Measurements from ENCODE around the gene FZD1.

The FZD1 gene

DNA sequence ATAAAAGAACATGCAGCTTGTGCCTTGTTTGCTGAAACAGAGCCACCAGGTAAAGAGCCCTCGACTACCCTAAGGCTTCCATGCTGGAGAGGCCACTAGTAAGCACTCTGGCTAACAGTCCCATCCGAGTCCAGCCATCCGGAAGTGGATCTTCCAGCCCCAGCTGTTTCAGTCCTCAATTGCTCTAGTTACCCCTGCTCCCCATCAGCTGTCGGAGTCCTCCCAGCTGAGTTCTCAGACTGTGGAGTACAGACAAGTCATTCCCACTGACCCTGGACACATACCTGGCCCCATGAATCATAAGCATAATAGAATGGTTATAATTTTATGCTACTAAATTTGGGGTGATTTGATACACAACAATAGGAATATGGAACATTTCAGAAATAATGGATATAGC lies 13.5 kb upstream of the FZD1 start:
- H3K4me3 ChIP-seq (ENCODE audit: low read depth, low read length), result no peak overlapping the region
- no peak for DNase-seq
- TF ChIP-seq, protein P1, sequence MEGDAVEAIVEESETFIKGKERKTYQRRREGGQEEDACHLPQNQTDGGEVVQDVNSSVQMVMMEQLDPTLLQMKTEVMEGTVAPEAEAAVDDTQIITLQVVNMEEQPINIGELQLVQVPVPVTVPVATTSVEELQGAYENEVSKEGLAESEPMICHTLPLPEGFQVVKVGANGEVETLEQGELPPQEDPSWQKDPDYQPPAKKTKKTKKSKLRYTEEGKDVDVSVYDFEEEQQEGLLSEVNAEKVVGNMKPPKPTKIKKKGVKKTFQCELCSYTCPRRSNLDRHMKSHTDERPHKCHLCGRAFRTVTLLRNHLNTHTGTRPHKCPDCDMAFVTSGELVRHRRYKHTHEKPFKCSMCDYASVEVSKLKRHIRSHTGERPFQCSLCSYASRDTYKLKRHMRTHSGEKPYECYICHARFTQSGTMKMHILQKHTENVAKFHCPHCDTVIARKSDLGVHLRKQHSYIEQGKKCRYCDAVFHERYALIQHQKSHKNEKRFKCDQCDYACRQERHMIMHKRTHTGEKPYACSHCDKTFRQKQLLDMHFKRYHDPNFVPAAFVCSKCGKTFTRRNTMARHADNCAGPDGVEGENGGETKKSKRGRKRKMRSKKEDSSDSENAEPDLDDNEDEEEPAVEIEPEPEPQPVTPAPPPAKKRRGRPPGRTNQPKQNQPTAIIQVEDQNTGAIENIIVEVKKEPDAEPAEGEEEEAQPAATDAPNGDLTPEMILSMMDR (IDR thresholded peaks at IDR 0.05; ENCODE audit: low read depth, low read length, missing control alignments), result no peak
- no peaks in the 10 kb centered on the region for H3K36me3 ChIP-seq (replicated peaks)
- in situ Hi-C loops (cut with HindIII; ENCODE audit: low pct_ligation_motif_present, low sequenced_read_pairs), result no loop called here
- H3K27me3 ChIP-seq (replicated peaks), result no peaks in the 10 kb centered on the region
- no peak overlapping the region for H3K27ac ChIP-seq

DNA sequence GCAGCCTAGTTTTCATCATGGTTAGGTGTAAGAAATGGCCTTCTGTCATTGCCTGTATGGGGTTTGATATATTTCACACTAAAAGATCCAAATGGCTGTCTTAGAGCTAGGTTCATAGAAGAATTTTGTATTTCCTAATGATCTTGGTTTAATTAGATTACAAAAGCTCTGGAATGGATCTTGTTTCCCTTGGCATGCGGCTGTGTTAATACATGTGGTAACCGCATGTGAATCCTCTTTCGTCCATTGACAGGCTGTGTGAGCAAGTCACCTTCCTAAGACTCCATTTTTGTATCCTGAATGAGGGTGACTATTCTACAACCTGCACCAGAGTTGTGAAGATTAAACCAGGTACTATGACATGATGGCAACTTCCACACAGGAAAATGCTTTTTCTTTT lies 12.4 kb upstream of the FZD1 start:
- Histone ChIP-seq H3K36me3 (replicated peaks) (no peaks in the 10 kb centered on the region), H3K27ac (no peak overlapping the region), H3K4me3 (ENCODE audit: low read depth, low read length) (no peak overlapping the region), H3K27me3 (replicated peaks) (no peaks in the 10 kb centered on the region)
- TF ChIP-seq, protein P1 (IDR thresholded peaks at IDR 0.05; ENCODE audit: low read depth, low read length, missing control alignments), result no peak
- in situ Hi-C loops (cut with HindIII; ENCODE audit: low pct_ligation_motif_present, low sequenced_read_pairs), result no loop called here
- DNase-seq, result no peak

DNA sequence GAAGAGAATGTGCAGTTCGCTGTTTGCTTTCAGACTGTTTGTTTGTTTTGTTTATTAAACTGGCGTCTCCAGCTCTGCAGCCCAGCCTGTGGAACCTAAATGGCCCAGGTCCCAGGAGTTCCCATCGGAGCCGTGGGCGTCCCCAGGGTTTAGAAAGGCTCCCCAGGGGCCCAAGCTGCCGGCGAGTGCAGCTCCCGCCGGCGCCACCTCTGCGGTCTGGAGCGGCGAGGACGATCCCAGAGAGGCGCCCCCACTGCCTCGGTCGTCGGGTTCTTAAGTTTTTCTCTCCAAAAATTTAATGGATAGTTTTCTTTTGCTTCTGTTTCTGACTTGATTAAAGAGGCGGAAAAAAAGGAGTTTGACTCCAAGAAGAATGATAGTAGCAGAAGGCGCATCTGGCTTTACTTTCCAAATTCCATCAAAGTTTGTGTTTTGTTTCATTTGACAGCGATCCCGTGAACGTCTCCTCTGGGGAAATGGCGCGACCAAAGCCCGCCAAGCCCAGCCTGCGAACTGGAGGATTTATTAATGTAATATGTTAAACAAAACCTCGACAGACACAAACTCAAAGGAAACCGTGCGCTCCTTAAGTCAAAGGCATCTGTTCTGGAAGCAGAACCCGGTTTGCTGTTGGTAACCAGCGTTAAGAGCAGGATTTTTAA lies 718 bp upstream of the FZD1 start:
- no peak overlapping the region for H3K27ac ChIP-seq
- H3K4me3 ChIP-seq (ENCODE audit: low read depth, low read length), result peak overlapping the region; percentile 81
- TF ChIP-seq, protein P1 (IDR thresholded peaks at IDR 0.05; ENCODE audit: low read depth, low read length, missing control alignments), result no peak
- DNase-seq, result no peak
- in situ Hi-C loops (cut with HindIII; ENCODE audit: low pct_ligation_motif_present, low sequenced_read_pairs), result no loop called here
- no peaks in the 10 kb centered on the region for H3K27me3 ChIP-seq (replicated peaks)
- no peaks in the 10 kb centered on the region for H3K36me3 ChIP-seq (replicated peaks)

DNA sequence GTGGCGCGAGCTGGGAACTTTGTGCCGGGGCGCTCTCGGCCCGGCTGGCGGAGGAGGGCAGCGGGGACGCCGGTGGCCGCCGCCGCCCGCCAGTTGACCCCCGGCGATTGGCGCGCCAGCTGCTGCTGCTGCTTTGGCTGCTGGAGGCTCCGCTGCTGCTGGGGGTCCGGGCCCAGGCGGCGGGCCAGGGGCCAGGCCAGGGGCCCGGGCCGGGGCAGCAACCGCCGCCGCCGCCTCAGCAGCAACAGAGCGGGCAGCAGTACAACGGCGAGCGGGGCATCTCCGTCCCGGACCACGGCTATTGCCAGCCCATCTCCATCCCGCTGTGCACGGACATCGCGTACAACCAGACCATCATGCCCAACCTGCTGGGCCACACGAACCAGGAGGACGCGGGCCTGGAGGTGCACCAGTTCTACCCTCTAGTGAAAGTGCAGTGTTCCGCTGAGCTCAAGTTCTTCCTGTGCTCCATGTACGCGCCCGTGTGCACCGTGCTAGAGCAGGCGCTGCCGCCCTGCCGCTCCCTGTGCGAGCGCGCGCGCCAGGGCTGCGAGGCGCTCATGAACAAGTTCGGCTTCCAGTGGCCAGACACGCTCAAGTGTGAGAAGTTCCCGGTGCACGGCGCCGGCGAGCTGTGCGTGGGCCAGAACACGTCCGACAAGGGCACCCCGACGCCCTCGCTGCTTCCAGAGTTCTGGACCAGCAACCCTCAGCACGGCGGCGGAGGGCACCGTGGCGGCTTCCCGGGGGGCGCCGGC lies 870 bp downstream of the FZD1 start:
- Histone ChIP-seq H3K4me3 (ENCODE audit: low read depth, low read length) (peak overlapping the region; percentile 81), H3K27me3 (replicated peaks) (no peaks in the 10 kb centered on the region)
- TF ChIP-seq, protein P1 (IDR thresholded peaks at IDR 0.05; ENCODE audit: low read depth, low read length, missing control alignments), result no peak

DNA sequence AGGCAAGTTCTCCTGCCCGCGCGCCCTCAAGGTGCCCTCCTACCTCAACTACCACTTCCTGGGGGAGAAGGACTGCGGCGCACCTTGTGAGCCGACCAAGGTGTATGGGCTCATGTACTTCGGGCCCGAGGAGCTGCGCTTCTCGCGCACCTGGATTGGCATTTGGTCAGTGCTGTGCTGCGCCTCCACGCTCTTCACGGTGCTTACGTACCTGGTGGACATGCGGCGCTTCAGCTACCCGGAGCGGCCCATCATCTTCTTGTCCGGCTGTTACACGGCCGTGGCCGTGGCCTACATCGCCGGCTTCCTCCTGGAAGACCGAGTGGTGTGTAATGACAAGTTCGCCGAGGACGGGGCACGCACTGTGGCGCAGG lies 1.4 kb downstream of the FZD1 start:
- Histone ChIP-seq H3K36me3 (replicated peaks) (no peaks in the 10 kb centered on the region), H3K27me3 (replicated peaks) (no peaks in the 10 kb centered on the region), H3K27ac (no peak overlapping the region), H3K4me3 (ENCODE audit: low read depth, low read length) (peak overlapping the region; percentile 81)
- DNase-seq, result no peak
- in situ Hi-C loops (cut with HindIII; ENCODE audit: low pct_ligation_motif_present, low sequenced_read_pairs), result no loop called here
- TF ChIP-seq, protein P1 (IDR thresholded peaks at IDR 0.05; ENCODE audit: low read depth, low read length, missing control alignments), result no peak

More for the DNA sequence above, 870 bp downstream of the FZD1 start:
- H3K36me3 ChIP-seq (replicated peaks), result no peaks in the 10 kb centered on the region
- H3K27ac ChIP-seq, result peak overlapping the region; percentile 35
- in situ Hi-C loops (cut with HindIII; ENCODE audit: low pct_ligation_motif_present, low sequenced_read_pairs), result no loop called here
- no peak for DNase-seq
